A375 (cell line): ENCODE results near the gene GUCA1C. TPM values are rescaled to one million over a fixed set of nuclear protein-coding genes. Genes with fewer than 3 reads are reported as not detected.

Source experiments
- total RNA-seq: library from RNA; depleted of rRNA; stranded (reverse); fragments of >200 nt; shearing (Covaris generic); gene quantifications from 2 replicates; pipeline ENCODE4 v1.2.3, GENCODE V29; 2014; rRNA removed

GUCA1C gene, protein sequence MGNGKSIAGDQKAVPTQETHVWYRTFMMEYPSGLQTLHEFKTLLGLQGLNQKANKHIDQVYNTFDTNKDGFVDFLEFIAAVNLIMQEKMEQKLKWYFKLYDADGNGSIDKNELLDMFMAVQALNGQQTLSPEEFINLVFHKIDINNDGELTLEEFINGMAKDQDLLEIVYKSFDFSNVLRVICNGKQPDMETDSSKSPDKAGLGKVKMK
- not detected in 2 replicates for total RNA-seq

DNA sequence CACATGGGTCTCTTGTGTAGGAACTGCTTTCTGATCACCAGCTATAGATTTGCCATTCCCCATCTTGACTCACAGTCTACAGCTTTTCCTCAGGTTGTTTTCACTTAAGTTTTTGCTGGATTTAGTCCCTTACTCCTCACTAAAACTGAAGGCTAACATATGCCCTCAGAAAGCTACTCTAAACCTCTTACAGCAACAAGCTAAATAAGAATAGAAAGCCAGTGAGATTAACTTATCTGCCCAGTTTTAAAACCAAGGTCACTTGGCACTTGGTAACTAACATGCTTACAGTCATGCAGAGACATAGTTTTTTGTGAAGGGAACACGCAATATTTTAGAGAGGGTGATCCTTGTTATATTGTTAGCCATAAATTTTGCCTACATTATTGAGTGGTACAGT is at the start of gene GUCA1C:
Gene GUCA1C (minus strand): TSS at position 180 of the 400 bp plus-strand sequence. CDS start 117 bp downstream, at position 63.

Other genes starting within 250 kb of the GUCA1C start
- gene RETNLB, start 196.5 kb downstream of the GUCA1C start, total RNA-seq, result not detected in 2 replicates
- gene TRAT1, start 131.1 kb downstream of the GUCA1C start, total RNA-seq, result not detected in 2 replicates
- not detected in 2 replicates for gene MORC1, start 164.3 kb upstream of the GUCA1C start, total RNA-seq
- gene C3orf85, start 182.8 kb upstream of the GUCA1C start, total RNA-seq, result not detected in 2 replicates